ENCODE measurements around the gene ALK.

Gene ALK

DNA sequence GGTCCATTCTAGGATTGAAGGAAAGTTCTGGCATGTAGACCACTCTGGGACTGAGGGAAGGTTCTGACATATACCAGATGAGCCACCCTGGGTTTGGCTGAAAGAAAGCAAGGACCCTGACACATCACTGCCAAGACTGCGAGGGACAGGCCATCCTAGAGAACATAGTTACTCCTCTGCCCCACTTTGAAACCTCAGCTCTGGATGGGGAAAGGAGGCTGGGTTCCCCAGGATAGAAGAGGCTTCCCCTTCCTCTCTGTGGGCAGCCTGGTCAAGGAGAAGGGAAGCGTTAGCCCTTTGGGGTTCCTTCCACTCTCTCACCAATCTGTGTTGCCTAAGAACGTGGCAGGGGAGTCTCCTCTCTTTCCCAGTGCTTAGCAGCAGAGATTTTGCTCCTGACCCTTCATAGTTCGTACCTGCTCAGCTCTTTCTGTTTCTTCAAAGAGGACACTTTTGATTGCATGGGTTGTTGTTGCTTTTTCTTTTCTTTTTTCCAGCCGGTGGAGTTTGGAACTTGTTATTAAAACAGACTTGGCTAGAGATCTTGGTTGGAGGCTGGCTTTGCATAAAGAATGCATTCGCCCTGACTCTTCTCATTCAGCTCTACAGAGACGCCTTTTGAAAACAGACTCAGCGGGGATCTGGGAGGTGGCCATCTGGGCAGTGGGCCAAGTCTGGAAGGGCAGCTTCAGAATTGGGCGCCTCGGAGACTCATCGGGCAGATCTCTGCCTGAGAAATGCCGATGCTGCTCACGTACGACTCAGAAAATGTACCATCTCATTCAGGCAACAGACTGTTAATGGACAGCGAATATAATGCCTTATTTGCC is 640.1 kb downstream of the ALK start (continued):
- TF ChIP-seq, protein P1, sequence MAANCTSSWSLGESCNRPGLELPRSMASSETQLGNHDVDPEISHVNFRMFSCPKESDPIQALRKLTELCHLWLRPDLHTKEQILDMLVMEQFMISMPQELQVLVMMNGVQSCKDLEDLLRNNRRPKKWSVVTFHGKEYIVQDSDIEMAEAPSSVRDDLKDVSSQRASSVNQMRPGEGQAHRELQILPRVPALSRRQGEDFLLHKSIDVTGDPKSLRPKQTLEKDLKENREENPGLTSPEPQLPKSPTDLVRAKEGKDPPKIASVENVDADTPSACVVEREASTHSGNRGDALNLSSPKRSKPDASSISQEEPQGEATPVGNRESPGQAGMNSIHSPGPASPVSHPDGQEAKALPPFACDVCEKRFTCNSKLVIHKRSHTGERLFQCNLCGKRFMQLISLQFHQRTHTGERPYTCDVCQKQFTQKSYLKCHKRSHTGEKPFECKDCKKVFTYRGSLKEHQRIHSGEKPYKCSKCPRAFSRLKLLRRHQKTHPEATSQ (tag by site-specific recombination; IDR thresholded peaks at IDR 0.05): no peak
- TF ChIP-seq GLIS1 (tag by site-specific recombination; IDR thresholded peaks at IDR 0.05) (peak; percentile 42), ZNF423 (tag by site-specific recombination; IDR thresholded peaks at IDR 0.05) (no peak), KLF1 (tag by site-specific recombination; IDR thresholded peaks at IDR 0.05) (0 out of 2 replicates have a peak, but pooled peaks have one; percentile 35), YY2 (tag by site-specific recombination; IDR thresholded peaks at IDR 0.05) (no peak), KLF17 (tag by site-specific recombination; IDR thresholded peaks at IDR 0.05) (no peak), ZNF549 (tag by site-specific recombination; IDR thresholded peaks at IDR 0.05) (no peak), ZBTB21 (tag by site-specific recombination; IDR thresholded peaks at IDR 0.05) (no peak), ZNF174 (tag by site-specific recombination; IDR thresholded peaks at IDR 0.05) (no peak), ZNF112 (tag by site-specific recombination; IDR thresholded peaks at IDR 0.05) (no peak), ZBTB8A (tag by site-specific recombination; IDR thresholded peaks at IDR 0.05) (peak; percentile 62; the same call in 1 of the 2 replicates)
- TF ChIP-seq, protein P2, sequence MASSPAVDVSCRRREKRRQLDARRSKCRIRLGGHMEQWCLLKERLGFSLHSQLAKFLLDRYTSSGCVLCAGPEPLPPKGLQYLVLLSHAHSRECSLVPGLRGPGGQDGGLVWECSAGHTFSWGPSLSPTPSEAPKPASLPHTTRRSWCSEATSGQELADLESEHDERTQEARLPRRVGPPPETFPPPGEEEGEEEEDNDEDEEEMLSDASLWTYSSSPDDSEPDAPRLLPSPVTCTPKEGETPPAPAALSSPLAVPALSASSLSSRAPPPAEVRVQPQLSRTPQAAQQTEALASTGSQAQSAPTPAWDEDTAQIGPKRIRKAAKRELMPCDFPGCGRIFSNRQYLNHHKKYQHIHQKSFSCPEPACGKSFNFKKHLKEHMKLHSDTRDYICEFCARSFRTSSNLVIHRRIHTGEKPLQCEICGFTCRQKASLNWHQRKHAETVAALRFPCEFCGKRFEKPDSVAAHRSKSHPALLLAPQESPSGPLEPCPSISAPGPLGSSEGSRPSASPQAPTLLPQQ (tag by site-specific recombination; IDR thresholded peaks at IDR 0.05): peak; percentile 89

- no peak overlapping the region for H3K27ac ChIP-seq (ENCODE audit: extremely low read depth, low read depth, low read length)
- peaks cover 7% of the 10 kb centered on the region for H3K4me1 ChIP-seq (ENCODE audit: control insufficient read depth, insufficient read depth, low read length)
- no peak overlapping the region for H3K4me3 ChIP-seq (ENCODE audit: low read depth, low read length)
- H3K36me3 ChIP-seq (ENCODE audit: control insufficient read depth in 2 of 2, insufficient read depth in 1 of 2, low read length in 2 of 2): no peaks in the 10 kb centered on the region
- CTCF ChIA-PET: interaction anchor here (0.9 kb wide), 1 partner anchor 644 kb away, joined by 3 read pairs; no protein-coding TSS in a partner anchor
- TF ChIP-seq PRDM2 (tag by site-specific recombination; IDR thresholded peaks at IDR 0.05; ENCODE audit: borderline replicate concordance) (no peak), ZNF785 (tag by site-specific recombination; IDR thresholded peaks at IDR 0.05) (no peak)
- TF ChIP-seq, protein P1 (tag by site-specific recombination; IDR thresholded peaks at IDR 0.05): no peak
- TF ChIP-seq, protein P3, sequence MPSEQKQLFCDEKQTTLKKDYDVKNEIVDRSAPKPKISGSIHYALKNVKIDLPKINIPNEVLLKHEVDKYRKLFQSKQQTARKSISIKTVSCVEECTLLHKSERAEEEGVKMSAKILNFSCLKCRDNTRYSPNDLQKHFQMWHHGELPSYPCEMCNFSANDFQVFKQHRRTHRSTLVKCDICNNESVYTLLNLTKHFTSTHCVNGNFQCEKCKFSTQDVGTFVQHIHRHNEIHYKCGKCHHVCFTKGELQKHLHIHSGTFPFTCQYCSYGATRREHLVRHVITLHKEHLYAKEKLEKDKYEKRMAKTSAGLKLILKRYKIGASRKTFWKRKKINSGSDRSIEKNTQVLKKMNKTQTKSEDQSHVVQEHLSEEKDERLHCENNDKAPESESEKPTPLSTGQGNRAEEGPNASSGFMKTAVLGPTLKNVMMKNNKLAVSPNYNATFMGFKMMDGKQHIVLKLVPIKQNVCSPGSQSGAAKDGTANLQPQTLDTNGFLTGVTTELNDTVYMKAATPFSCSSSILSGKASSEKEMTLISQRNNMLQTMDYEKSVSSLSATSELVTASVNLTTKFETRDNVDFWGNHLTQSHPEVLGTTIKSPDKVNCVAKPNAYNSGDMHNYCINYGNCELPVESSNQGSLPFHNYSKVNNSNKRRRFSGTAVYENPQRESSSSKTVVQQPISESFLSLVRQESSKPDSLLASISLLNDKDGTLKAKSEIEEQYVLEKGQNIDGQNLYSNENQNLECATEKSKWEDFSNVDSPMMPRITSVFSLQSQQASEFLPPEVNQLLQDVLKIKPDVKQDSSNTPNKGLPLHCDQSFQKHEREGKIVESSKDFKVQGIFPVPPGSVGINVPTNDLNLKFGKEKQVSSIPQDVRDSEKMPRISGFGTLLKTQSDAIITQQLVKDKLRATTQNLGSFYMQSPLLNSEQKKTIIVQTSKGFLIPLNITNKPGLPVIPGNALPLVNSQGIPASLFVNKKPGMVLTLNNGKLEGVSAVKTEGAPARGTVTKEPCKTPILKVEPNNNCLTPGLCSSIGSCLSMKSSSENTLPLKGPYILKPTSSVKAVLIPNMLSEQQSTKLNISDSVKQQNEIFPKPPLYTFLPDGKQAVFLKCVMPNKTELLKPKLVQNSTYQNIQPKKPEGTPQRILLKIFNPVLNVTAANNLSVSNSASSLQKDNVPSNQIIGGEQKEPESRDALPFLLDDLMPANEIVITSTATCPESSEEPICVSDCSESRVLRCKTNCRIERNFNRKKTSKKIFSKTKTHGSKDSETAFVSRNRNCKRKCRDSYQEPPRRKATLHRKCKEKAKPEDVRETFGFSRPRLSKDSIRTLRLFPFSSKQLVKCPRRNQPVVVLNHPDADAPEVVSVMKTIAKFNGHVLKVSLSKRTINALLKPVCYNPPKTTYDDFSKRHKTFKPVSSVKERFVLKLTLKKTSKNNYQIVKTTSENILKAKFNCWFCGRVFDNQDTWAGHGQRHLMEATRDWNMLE (tag by site-specific recombination; conservative IDR thresholded peaks at IDR 0.05; ENCODE audit: low read depth): no peak
- no peaks in the 10 kb centered on the region for H3K9me3 ChIP-seq (ENCODE audit: control insufficient read depth, insufficient read depth, low read depth, low read length)
- POLR2A ChIA-PET: no interaction called here
These were observed 642.4 kb downstream of the ALK start for GRCh38 chr2:29278966-29279365.

Measured in HEK293 (cell line).